SU-DHL-6 (cell line): ENCODE measurements around the gene CWF19L1.

Experiments
- EZH2phosphoT487 ChIP-seq: fragments of 200-600 bp; sonication (generic), shearing (Covaris generic); conservative IDR thresholded peaks from 2 replicates; pipeline ENCODE4 v1.6.1; 2018; ENCODE audit warnings: mild to moderate bottlenecking, antibody characterized with exemption, low read length, moderate library complexity, mixed read lengths
- TF ChIP-seq, protein P1 (sequence below): fragments of 200-600 bp; sonication (generic); IDR thresholded peaks from one replicate; pipeline ENCODE4 v1.5.1; 2017; ENCODE audit warnings: antibody characterized with exemption, mild to moderate bottlenecking, low read length, moderate library complexity; ENCODE audit not compliant: insufficient read depth, poor library complexity, severe bottlenecking

DNA sequence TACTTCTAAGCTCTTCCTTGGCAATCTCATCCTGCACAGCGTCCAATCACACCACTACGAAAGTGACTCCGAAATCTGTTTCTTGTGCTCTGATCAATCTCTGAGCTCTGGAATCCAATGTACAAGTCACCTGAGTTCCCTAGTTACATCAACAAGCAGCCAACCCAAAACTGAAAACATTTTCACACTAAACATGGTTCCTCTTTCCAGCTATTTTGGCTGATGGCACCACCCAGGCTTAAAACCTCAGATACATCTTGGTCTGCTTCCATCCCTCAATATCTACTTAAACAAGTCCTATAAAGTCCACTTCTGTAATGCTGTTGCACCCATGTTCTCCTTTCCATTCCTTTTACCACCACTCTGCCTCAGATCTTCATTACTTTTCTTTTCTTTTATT lies 15.5 kb upstream of the CWF19L1 start:
- TF ChIP-seq, protein P1, sequence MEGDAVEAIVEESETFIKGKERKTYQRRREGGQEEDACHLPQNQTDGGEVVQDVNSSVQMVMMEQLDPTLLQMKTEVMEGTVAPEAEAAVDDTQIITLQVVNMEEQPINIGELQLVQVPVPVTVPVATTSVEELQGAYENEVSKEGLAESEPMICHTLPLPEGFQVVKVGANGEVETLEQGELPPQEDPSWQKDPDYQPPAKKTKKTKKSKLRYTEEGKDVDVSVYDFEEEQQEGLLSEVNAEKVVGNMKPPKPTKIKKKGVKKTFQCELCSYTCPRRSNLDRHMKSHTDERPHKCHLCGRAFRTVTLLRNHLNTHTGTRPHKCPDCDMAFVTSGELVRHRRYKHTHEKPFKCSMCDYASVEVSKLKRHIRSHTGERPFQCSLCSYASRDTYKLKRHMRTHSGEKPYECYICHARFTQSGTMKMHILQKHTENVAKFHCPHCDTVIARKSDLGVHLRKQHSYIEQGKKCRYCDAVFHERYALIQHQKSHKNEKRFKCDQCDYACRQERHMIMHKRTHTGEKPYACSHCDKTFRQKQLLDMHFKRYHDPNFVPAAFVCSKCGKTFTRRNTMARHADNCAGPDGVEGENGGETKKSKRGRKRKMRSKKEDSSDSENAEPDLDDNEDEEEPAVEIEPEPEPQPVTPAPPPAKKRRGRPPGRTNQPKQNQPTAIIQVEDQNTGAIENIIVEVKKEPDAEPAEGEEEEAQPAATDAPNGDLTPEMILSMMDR: no peak
- TF ChIP-seq EZH2phosphoT487: no peak
